Thymus (tissue), 11 donors: Measurements from ENCODE around the gene SYT17. TPM values are rescaled to one million over a fixed set of nuclear protein-coding genes. Genes with fewer than 3 reads are reported as not detected.

Experiments used
- DNase-seq, 9 donors: peaks; one replicate each; pipeline ENCODE4 v3.0.0-alpha.2; 2013; ENCODE audit warnings: low spot score in 9 of 9, low read depth in 6 of 9, missing footprints in 1 of 9
- H3K27ac ChIP-seq, 2 donors: one replicate each; pipeline ENCODE4 v1.5.1; 2013; ENCODE audit warnings: control low read depth in 1 of 2, low read depth in 1 of 2, low read length in 1 of 2, mild to moderate bottlenecking in 1 of 2, moderate library complexity in 1 of 2
- H3K27me3 ChIP-seq, 2 donors: one replicate each; pipeline ENCODE4 v1.5.1; 2013; ENCODE audit warnings: low read length in 1 of 2; ENCODE audit not compliant: control insufficient read depth in 2 of 2, insufficient read depth in 1 of 2
- H3K36me3 ChIP-seq, 2 donors: one replicate each; pipeline ENCODE4 v1.5.1; 2013; ENCODE audit warnings: low read length in 1 of 2, mild to moderate bottlenecking in 1 of 2, moderate library complexity in 1 of 2; ENCODE audit not compliant: control insufficient read depth in 2 of 2, insufficient read depth in 2 of 2
- H3K4me1 ChIP-seq, 2 donors: one replicate each; pipeline ENCODE4 v1.5.1; 2013; ENCODE audit warnings: low read length in 2 of 2; ENCODE audit not compliant: control insufficient read depth in 2 of 2, insufficient read depth in 2 of 2
- H3K4me3 ChIP-seq, 2 donors: one replicate each; pipeline ENCODE4 v1.5.1; 2013; ENCODE audit warnings: low read length in 2 of 2, control low read depth in 1 of 2, mild to moderate bottlenecking in 1 of 2
- H3K9me3 ChIP-seq, 2 donors: one replicate each; pipeline ENCODE4 v1.5.1; 2013; ENCODE audit warnings: low read length in 1 of 2, mild to moderate bottlenecking in 1 of 2; ENCODE audit not compliant: control insufficient read depth in 2 of 2, insufficient read depth in 1 of 2
- WGBS: extraction: QIAGEN DNeasy Blood & Tissue Kit; methylation state at CpG from one replicate; pipeline ENCODE4 v1.1.7; 2013; 5-methylcytosine and 5-hydroxymethylcytosine counted together
- polyA plus RNA-seq: library from polyadenylated mRNA; stranded (reverse); fragments of 200-250 nt; gene quantifications from one replicate; pipeline ENCODE4 v1.2.3, GENCODE V29; 2013
- total RNA-seq: library from RNA; stranded (reverse); fragments of 120-200 nt; gene quantifications from one replicate; pipeline ENCODE4 v1.2.4, GENCODE V29; 2013
- donor health status: healthy.

SYT17 gene
- total and polyA plus RNA-seq, 2 donors: 0.38 to 0.52 TPM

DNA sequence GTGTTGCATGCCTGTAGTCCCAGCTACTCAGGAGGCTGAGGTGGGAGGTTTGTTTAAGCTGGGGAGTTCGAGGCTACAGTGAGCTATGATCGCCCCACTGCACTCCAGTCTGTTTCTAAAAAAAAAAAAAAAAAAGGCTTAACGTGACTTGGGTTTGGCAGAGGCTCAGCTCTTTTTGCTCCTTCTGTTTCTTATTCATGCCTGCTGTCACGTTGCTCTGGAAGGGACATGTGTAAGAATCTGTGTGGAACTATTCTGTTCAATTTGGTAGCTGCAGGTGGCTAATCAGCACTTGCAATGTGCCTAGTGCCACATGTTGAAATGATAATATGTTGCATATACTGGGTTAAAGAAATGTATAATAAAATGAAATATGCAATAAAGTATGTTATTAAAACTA, 20.9 kb upstream of the SYT17 start:
- H3K27me3 ChIP-seq: no peaks in the 10 kb centered on the region
- H3K27ac ChIP-seq: no peak overlapping the region
- DNase-seq: no peak
- H3K9me3 ChIP-seq: no peaks in the 10 kb centered on the region
- WGBS: 88% methylated on average over 4 of the region's 4 CpGs
- no peaks in the 10 kb centered on the region for H3K4me1 ChIP-seq
- H3K4me3 ChIP-seq: no peak overlapping the region
- H3K36me3 ChIP-seq: no peaks in the 10 kb centered on the region

DNA sequence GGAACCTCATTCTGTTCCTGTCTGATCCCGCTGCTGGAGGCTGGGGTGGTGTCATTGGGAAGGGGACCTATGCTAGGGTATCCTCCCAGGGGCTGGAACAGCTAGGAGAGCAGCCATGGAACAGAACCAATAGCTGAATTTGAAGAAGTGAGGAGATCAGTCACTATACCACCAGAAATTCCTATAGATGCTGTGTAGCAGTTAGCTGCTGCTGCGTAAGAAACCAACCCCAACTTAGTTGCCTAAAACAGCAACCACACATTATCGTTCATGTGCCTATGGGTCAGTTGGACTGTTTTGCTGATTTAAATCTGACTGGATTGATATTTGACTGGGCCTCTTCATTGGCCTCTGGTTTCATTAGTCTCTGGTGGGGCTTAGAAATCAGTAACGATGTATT, 20.4 kb upstream of the SYT17 start:
- WGBS: 96% methylated on average over 4 of the region's 4 CpGs
- no peak for DNase-seq
- Histone ChIP-seq H3K9me3 (no peaks in the 10 kb centered on the region), H3K4me3 (no peak overlapping the region), H3K27me3 (no peaks in the 10 kb centered on the region), H3K36me3 (no peaks in the 10 kb centered on the region), H3K4me1 (no peaks in the 10 kb centered on the region), H3K27ac (no peak overlapping the region)

DNA sequence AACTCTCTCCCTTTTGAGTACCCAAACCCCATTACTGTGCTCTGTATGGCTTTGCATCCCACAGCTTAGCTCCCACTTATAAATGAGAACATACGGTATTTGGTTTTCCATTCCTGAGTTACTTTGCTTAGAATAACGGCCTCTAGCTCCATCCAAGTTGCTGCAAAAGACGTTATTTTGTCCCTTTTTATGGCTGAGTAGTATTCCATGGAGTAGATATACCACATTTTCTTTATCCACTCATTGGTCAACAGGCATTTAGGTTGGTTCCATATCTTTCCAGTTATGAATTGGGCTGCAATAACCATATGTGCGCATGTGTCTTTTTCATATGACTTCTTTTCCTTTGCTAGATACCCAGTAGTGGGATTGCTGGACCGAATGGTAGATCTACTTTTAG, 19.9 kb upstream of the SYT17 start:
- no peaks in the 10 kb centered on the region for H3K9me3 ChIP-seq
- DNase-seq: no peak

DNA sequence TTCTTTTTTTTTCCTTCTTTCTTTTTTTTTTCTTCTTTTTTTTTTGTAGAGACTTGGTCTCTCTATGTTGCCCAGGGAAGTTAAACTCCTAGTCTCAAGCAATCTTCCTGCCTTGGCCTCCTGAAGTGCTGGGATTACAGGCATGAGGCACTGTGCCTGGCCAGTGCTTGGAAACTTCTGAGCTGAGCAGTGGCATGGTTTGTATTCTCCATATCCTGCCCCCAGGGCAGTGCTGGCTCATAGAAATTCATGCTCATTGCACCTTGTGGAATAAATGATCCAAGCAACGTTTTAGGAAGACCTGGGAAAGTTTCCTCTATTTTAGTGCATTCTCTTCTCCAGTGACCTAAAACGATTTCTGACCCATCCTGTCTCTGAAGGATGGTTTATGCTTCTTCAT, 16.7 kb upstream of the SYT17 start:
- H3K27me3 ChIP-seq: no peaks in the 10 kb centered on the region
- 83% methylated on average over 2 of the region's 2 CpGs for WGBS
- DNase-seq: no peak
- no peak overlapping the region for H3K27ac ChIP-seq
- H3K36me3 ChIP-seq: no peaks in the 10 kb centered on the region
- H3K4me3 ChIP-seq: no peak overlapping the region
- no peaks in the 10 kb centered on the region for H3K4me1 ChIP-seq
- no peaks in the 10 kb centered on the region for H3K9me3 ChIP-seq

More for the DNA sequence above, 19.9 kb upstream of the SYT17 start:
- no peaks in the 10 kb centered on the region for H3K4me1 ChIP-seq
- no peaks in the 10 kb centered on the region for H3K27me3 ChIP-seq
- no peaks in the 10 kb centered on the region for H3K36me3 ChIP-seq
- H3K27ac ChIP-seq: no peak overlapping the region
- 93% methylated on average over 5 of the region's 5 CpGs for WGBS
- no peak overlapping the region for H3K4me3 ChIP-seq

DNA sequence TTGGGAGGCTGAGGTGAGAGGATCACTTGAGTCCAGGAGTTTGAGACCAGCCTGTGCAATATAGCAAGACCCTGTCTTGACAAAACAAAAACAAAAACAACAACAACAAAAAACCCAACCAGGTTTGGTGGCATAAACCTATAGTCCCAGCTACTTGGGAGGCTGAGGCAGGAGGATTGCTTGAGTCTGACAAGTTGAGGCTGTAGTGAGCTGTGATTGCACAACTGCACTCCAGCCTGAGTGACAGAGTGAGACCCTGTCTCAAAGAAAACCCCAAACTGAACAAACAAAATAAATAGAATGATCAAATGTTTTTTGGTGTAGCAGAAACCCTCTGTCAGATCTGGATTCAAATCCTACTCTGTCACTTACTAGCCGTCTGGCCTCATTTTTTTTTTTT, 16.0 kb upstream of the SYT17 start:
- no peaks in the 10 kb centered on the region for H3K4me1 ChIP-seq
- H3K27me3 ChIP-seq: no peaks in the 10 kb centered on the region
- DNase-seq: no peak
- H3K9me3 ChIP-seq: no peaks in the 10 kb centered on the region
- 93% methylated on average over 1 of the region's 1 CpG for WGBS
- H3K27ac ChIP-seq: no peak overlapping the region
- no peaks in the 10 kb centered on the region for H3K36me3 ChIP-seq
- H3K4me3 ChIP-seq: no peak overlapping the region

DNA sequence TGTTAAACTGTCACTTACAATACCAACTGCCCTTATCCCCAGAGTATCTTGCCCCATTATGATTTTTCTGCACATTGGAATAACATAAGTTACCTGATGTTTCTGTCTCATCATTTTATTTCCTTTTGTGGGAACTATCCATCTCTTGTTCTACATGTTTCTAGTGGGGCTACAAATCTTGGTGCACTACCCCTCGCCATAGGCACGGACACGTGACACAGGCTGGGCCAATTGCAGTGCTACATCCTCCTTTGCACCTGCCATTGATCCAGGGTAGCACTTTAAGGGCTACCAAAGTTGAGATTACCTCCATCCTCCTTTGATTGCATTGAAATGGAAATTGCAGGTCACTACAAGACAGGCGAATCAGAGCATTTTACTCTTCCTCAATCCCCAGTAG, 14.2 kb upstream of the SYT17 start:
- H3K27ac ChIP-seq: no peak overlapping the region
- H3K4me1 ChIP-seq: no peaks in the 10 kb centered on the region
- H3K27me3 ChIP-seq: no peaks in the 10 kb centered on the region
- no peak for DNase-seq
- no peaks in the 10 kb centered on the region for H3K9me3 ChIP-seq
- H3K36me3 ChIP-seq: no peaks in the 10 kb centered on the region
- H3K4me3 ChIP-seq: no peak overlapping the region
- WGBS: 94% methylated on average over 4 of the region's 4 CpGs

DNA sequence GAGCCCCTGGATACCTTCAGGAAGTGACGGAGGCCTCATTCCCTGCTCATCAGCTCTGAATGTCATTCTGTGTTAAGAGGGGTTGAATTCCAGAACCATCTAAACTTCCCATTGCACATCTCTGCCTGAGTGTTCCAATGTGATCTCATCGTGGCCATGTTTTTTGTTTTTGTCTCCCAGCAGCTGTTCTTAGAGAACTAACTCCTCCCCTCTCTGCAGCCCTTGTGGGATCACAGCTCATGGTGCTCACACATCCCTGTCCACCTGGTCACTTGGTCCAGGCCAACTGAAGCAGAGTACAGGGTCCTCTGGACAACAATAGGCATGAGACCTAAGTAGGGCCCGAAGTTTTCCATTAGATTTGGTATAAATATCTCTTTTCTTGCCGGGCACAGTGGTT, 6.0 kb upstream of the SYT17 start:
- Histone ChIP-seq H3K27ac (no peak overlapping the region), H3K9me3 (no peaks in the 10 kb centered on the region), H3K4me1 (no peaks in the 10 kb centered on the region), H3K27me3 (peaks cover 4 to 5% of the 10 kb centered on the region in 2 donors), H3K4me3 (no peak overlapping the region), H3K36me3 (no peaks in the 10 kb centered on the region)
- no peak for DNase-seq
- 92% methylated on average over 4 of the region's 4 CpGs for WGBS

DNA sequence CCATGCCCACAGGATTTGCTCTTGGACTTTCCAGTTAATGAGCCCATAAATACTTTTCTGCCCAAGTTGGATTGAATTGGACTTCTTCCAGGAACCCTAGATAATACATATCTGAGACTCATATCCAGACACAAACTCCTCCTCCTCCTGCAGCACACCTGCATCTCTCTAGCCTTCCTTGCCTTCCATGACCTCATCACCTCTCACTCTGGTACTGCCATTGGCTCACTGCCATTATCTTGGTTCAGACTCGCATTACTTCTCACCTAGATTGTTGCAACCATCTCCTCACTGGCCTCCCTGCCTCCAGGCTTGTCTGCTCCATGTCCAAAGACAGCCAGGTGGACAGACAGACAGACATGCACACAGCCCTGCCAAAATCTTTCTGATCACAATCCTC, 4.8 kb upstream of the SYT17 start:
- Histone ChIP-seq H3K4me3 (no peak overlapping the region), H3K27me3 (peaks cover 12 to 14% of the 10 kb centered on the region in 2 donors), H3K36me3 (no peaks in the 10 kb centered on the region), H3K4me1 (no peaks in the 10 kb centered on the region), H3K9me3 (no peaks in the 10 kb centered on the region), H3K27ac (no peak overlapping the region)
- 93% methylated on average over 1 of the region's 1 CpG for WGBS
- DNase-seq: no peak

DNA sequence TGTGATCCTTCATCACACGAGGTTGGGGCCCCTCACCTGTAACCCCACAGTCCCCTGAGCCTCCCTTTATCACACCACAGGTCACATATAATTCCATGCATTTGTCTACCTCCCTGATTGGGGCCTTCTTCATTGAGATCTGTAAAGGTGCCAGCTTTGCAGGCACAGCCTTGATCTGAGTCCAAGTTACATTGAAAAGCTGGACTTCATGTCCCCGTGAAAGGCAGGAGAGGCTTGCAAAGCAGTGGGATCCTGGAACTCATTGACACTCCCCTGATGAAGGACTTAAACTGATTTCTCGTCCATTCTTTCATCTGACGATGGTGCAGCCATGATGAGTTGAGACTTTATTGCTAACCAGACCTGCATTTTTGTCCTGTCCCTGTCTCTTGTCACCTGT, 3.8 kb upstream of the SYT17 start:
- Histone ChIP-seq H3K9me3 (no peaks in the 10 kb centered on the region), H3K4me1 (no peaks in the 10 kb centered on the region), H3K4me3 (no peak overlapping the region), H3K36me3 (no peaks in the 10 kb centered on the region), H3K27me3 (peaks cover 23 to 25% of the 10 kb centered on the region in 2 donors), H3K27ac (no peak overlapping the region)
- DNase-seq: no peak
- 86% methylated on average over 4 of the region's 4 CpGs for whole genome bisulfite sequencing

DNA sequence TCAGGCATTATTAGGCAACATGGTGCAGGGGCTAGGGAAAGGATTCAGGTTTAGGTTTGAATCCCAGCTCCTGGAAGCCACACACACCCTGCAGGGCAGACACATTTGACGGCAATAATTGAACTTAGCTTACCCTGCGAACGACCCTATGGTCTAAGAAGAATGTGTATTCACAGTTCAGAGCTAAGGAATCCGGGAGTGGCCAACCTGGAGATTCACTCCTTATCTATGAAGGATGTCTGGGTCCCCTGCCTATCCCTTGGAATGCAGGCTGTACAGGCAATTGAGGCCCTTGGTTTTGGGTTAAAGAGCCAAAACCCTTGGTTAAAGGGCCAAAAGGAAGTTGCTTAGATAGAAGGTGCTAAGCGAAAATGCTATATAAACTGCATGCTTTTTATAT, 2.9 kb upstream of the SYT17 start:
- Histone ChIP-seq H3K9me3 (no peaks in the 10 kb centered on the region), H3K36me3 (no peaks in the 10 kb centered on the region), H3K27me3 (peaks cover 27 to 31% of the 10 kb centered on the region in 2 donors), H3K4me1 (no peaks in the 10 kb centered on the region), H3K27ac (no peak overlapping the region), H3K4me3 (no peak overlapping the region)
- DNase-seq: no peak
- 95% methylated on average over 5 of the region's 5 CpGs for WGBS
